K562 (cell line): ENCODE data around the gene FBN3. TPM values are rescaled to one million over a fixed set of nuclear protein-coding genes. Genes with fewer than 3 reads are reported as not detected.

ENCODE experiments used
- ATAC-seq: fragments of 200-7000 bp; cut with Tn5 transposase; 3 replicates; pipeline ENCODE4 v1.9.1; 2020; ENCODE audit warnings: moderate library complexity
- BruUV-seq: library from RNA; stranded (reverse); fragments of 400-500 nt; replicated peaks from 2 replicates; lab custom pipeline; 2021; lab: Mats Ljungman, UMichigan
- CTCF ChIA-PET: fragments of 300-600 bp; formaldehyde crosslinking; extraction: SDS; loops from one replicate; lab custom pipeline; 2021; ENCODE audit warnings: low intra/inter-chr PET ratio; lab: Yijun Ruan, JAX
- POLR2A ChIA-PET: fragments of 300-600, 350-650 bp; sonication (Branson Sonifier 250); formaldehyde crosslinking; extraction: SDS; loops from one replicate; lab custom pipeline; 2021; ENCODE audit warnings: antibody characterized with exemption, inconsistent platforms; lab: Yijun Ruan, JAX
- DNase-seq, 4 experiments: peaks; one replicate each; pipeline versions ENCODE4 v3.0.0 to v3.0.0-alpha.2; 2011 to 2018; ENCODE audit warnings: low spot score in 3 of 4, mixed read lengths in 3 of 4; ENCODE audit errors: extremely low read depth in 1 of 4
- FAIRE-seq: peaks from 2 replicates; lab custom pipeline; 2011; peaks lifted over from hg19 to GRCh38; lab: Jason Lieb, UNC
- H2AFZ ChIP-seq: 2 replicates; pipeline ENCODE4 v1.6.0; 2011; ENCODE audit warnings: low read depth, low read length, control low read depth, inconsistent platforms
- H3K27ac ChIP-seq: fragments of 200-600 bp; 3 replicates; pipeline ENCODE4 v1.8.0; 2011; ENCODE audit warnings: low read depth, mild to moderate bottlenecking, control low read depth, inconsistent platforms, low read length, moderate library complexity, mixed read lengths; ENCODE audit errors: extremely low read depth
- H3K27me3 ChIP-seq, 2 experiments: fragments of 300-600 bp in 1 of 2; 2 replicates in 1 of 2; 3 replicates in 1 of 2; pipeline versions ENCODE4 v1.6.0 to v1.8.0; 2011; ENCODE audit warnings: inconsistent platforms in 2 of 2, low read length in 2 of 2, mild to moderate bottlenecking in 1 of 2, mixed read lengths in 1 of 2, moderate library complexity in 1 of 2; ENCODE audit not compliant: control insufficient read depth in 2 of 2, insufficient read depth in 2 of 2
- H3K36me3 ChIP-seq: fragments of 300-600 bp; 3 replicates; pipeline ENCODE4 v1.8.0; 2011; ENCODE audit warnings: mild to moderate bottlenecking, low read length, inconsistent platforms; ENCODE audit not compliant: control insufficient read depth, insufficient read depth
- H3K4me1 ChIP-seq, 2 experiments: fragments of 200-600 bp in 1 of 2; replicated peaks in 1 of 2; 2 replicates in 1 of 2; 3 replicates in 1 of 2; pipeline versions ENCODE4 v1.5.1 to v1.8.0; 2011; ENCODE audit warnings: inconsistent platforms in 2 of 2, low read length in 2 of 2, mild to moderate bottlenecking in 1 of 2, mixed read lengths in 1 of 2, moderate library complexity in 1 of 2; ENCODE audit not compliant: control insufficient read depth in 2 of 2, insufficient read depth in 2 of 2
- H3K4me2 ChIP-seq: 2 replicates; pipeline ENCODE4 v1.6.1; 2011; ENCODE audit warnings: low read length, control low read depth, inconsistent platforms, mixed read lengths; ENCODE audit not compliant: insufficient read depth
- H3K4me3 ChIP-seq: fragments of 200-600 bp; sonication (generic), shearing (Covaris generic); 2 replicates; pipeline ENCODE4 v1.5.1; 2016; ENCODE audit warnings: control low read depth, inconsistent platforms
- H3K79me2 ChIP-seq: fragments of 200-600 bp; 3 replicates; pipeline ENCODE4 v1.8.0; 2011; ENCODE audit warnings: low read length, inconsistent platforms; ENCODE audit not compliant: control insufficient read depth, insufficient read depth
- H3K9ac ChIP-seq, 2 experiments: 2 replicates each; pipeline versions ENCODE4 v1.6.0 to v1.6.1; 2011; ENCODE audit warnings: low read depth in 2 of 2, low read length in 2 of 2, control low read depth in 1 of 2, inconsistent platforms in 1 of 2, mild to moderate bottlenecking in 1 of 2, mixed read lengths in 1 of 2; ENCODE audit not compliant: insufficient read depth in 1 of 2
- H3K9me1 ChIP-seq: one replicate; pipeline ENCODE4 v1.6.0; 2011; ENCODE audit warnings: inconsistent platforms, mild to moderate bottlenecking, low read length, moderate library complexity; ENCODE audit not compliant: control insufficient read depth, insufficient read depth
- H3K9me3 ChIP-seq: replicated peaks from 2 replicates; pipeline ENCODE4 v1.5.1; 2011; ENCODE audit warnings: low read depth, low read length, inconsistent platforms; ENCODE audit not compliant: control insufficient read depth, insufficient read depth
- H4K20me1 ChIP-seq: replicated peaks from 2 replicates; pipeline ENCODE4 v1.6.1; 2011; ENCODE audit warnings: low read length, inconsistent platforms, mixed read lengths; ENCODE audit not compliant: control insufficient read depth, insufficient read depth
- CBX2 ChIP-seq: fragments of 200-600 bp; sonication (generic); IDR thresholded peaks from one replicate; pipeline ENCODE4 v1.6.1; 2012; ENCODE audit warnings: mild to moderate bottlenecking, low read length, inconsistent platforms; ENCODE audit not compliant: insufficient read depth, poor library complexity, severe bottlenecking
- FOXK2 ChIP-seq, 2 experiments: fragments of 450-650 bp; IDR thresholded peaks in 1 of 2; conservative IDR thresholded peaks in 1 of 2; 2 replicates each; pipeline ENCODE4 v1.6.1; 2016; ENCODE audit warnings: low read depth in 2 of 2, mild to moderate bottlenecking in 1 of 2
- GATA2 ChIP-seq: sonication (generic); formaldehyde crosslinking; IDR thresholded peaks from 2 replicates; pipeline ENCODE4 v1.4.0; 2020; ENCODE audit warnings: mild to moderate bottlenecking, missing genetic modification reagents
- LCOR ChIP-seq: sonication (generic); formaldehyde crosslinking; IDR thresholded peaks from 2 replicates; pipeline ENCODE4 v1.8.0; 2022; ENCODE audit warnings: mild to moderate bottlenecking, missing genetic modification reagents
- MCM3 ChIP-seq: fragments of 450-650 bp; IDR thresholded peaks from 2 replicates; pipeline ENCODE4 v1.6.1; 2016
- MED1 ChIP-seq: sonication (generic); formaldehyde crosslinking; IDR thresholded peaks from 2 replicates; pipeline ENCODE4 v1.8.1; 2023; ENCODE audit warnings: missing genetic modification reagents, borderline replicate concordance
- MEF2D ChIP-seq: conservative IDR thresholded peaks from 2 replicates; pipeline ENCODE4 v1.6.1; 2016; ENCODE audit warnings: low read depth, missing genetic modification characterization, missing compliant biosample characterization
- MYNN ChIP-seq, 2 experiments: sonication (generic); formaldehyde crosslinking in 1 of 2; IDR thresholded peaks; 2 replicates each; pipeline versions ENCODE4 v1.5.0 to v1.6.1; 2016 to 2020; ENCODE audit warnings: antibody characterized with exemption in 1 of 2, missing genetic modification reagents in 1 of 2
- NFRKB ChIP-seq: fragments of 450-650 bp; IDR thresholded peaks from 2 replicates; pipeline ENCODE4 v1.6.1; 2016; ENCODE audit warnings: low read depth
- OTX1 ChIP-seq: fragments of 450-650 bp; formaldehyde crosslinking; IDR thresholded peaks from 2 replicates; pipeline ENCODE4 v1.4.0; 2022; ENCODE audit warnings: mild to moderate bottlenecking
- PCBP2 ChIP-seq: fragments of 200-400 bp; formaldehyde crosslinking; IDR thresholded peaks from 2 replicates; pipeline ENCODE4 v1.6.1; 2018; ENCODE audit warnings: low read length, low read depth, mild to moderate bottlenecking, moderate library complexity; ENCODE audit not compliant: poor library complexity, severe bottlenecking
- SREBF1 ChIP-seq: fragments of 150-350 bp; IDR thresholded peaks from 2 replicates; pipeline ENCODE4 v1.6.1; 2014; ENCODE audit warnings: antibody characterized with exemption, low read depth, low read length, borderline replicate concordance
- TCF7L2 ChIP-seq: fragments of 150-350 bp; IDR thresholded peaks from 2 replicates; pipeline ENCODE4 v1.6.1; 2016; ENCODE audit warnings: low read depth, mild to moderate bottlenecking, low read length, moderate library complexity
- ZNF408 ChIP-seq: fragments of 250-450 bp; sonication (Bioruptor Pico); IDR thresholded peaks from 2 replicates; pipeline ENCODE4 v1.4.0; 2020; ENCODE audit warnings: low read depth, mild to moderate bottlenecking, moderate library complexity
- WGBS: fragments of 100-300 bp; shearing (Covaris generic); methylation state at CpG from one replicate; pipeline ENCODE4 v1.1.6; 2016; ENCODE audit warnings: low coverage, mixed read lengths; ENCODE audit not compliant: insufficient coverage; ENCODE audit errors: missing lambda C conversion rate; 5-methylcytosine and 5-hydroxymethylcytosine counted together
- in situ Hi-C: fragments of 300-500 bp; cut with MboI; formaldehyde crosslinking; loops from 4 replicates; pipeline ENCODE4 v1.15.0; 2018; ENCODE audit warnings: inconsistent platforms, mixed read lengths
- intact Hi-C: fragments of 100-400 bp; cut with micrococcal nuclease; formaldehyde crosslinking; loops from 2 replicates; pipeline ENCODE4 v1.14.2; 2022
- polyA plus RNA-seq, 8 experiments: library from polyadenylated mRNA; depleted of rRNA in 4 of 8; stranded (reverse) in 5 of 8; unstranded in 3 of 8; fragments of >200 nt; fragmentation: Nextera tagmentation in 2 of 8; fragmentation: Illumina TruSeq in 1 of 8; extraction: Ambion mirVana in 2 of 8; extraction: Trizol in 1 of 8; gene quantifications; 2 replicates each; pipeline versions ENCODE4 v1.2.1 to v1.2.3, GENCODE V29; 2011 to 2014; ENCODE audit warnings: inconsistent platforms in 1 of 8, missing spikeins in 1 of 8
- total RNA-seq, 7 experiments: library from RNA; depleted of rRNA in 6 of 7; stranded (reverse); fragments of >200 nt in 6 of 7; fragmentation: Illumina TruSeq in 2 of 7; extraction: Trizol in 2 of 7; gene quantifications; 2 replicates each; pipeline versions ENCODE4 v1.2.1 to v1.2.3, GENCODE V29; 2011 to 2021; ENCODE audit warnings: low replicate concordance in 1 of 7

The FBN3 gene
- total and polyA plus RNA-seq, 9 of the 15 experiments (the other 6 are each of a cell fraction or from before 2014, with no cell fraction given) = under 0.01 to 0.29 (median 0.01) TPM; not detected in 4

DNA sequence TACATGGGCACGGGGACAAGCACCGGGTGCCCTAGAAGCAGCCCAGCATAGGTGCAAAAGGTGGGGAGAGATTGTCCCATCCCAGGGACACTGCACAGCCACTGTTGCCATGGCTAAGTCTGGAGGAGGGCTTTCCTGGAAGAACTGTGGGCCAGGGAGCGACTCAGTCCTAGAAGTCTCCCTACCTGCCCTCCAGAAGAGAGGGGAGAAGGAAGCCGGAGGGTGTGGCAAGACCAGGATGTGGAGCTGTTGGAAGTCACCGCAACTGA, 2.3 kb upstream of the FBN3 start:
- Histone ChIP-seq H2AFZ (no peak overlapping the region), H3K79me2 (no peaks in the 10 kb centered on the region), H3K27ac (no peak overlapping the region), H3K27me3 (peaks cover 30 to 39% of the 10 kb centered on the region in 2 experiments; a peak in 4 of 5 replicates), H3K9me1 (no peaks in the 10 kb centered on the region), H3K9ac (no peak overlapping the region), H3K9me3 (no peaks in the 10 kb centered on the region), H3K4me1 (peaks cover 4 to 37% of the 10 kb centered on the region in 2 experiments; a peak in 3 of 5 replicates), H4K20me1 (no peaks in the 10 kb centered on the region; the same call in 1 of the 2 replicates), H3K36me3 (no peaks in the 10 kb centered on the region), H3K4me2 (no peak overlapping the region), H3K4me3 (no peak overlapping the region)
- ChIA-PET CTCF (no interaction called here), POLR2A (no interaction called here)
- FAIRE-seq = no peak
- TF ChIP-seq FOXK2 (conservative IDR thresholded peaks at IDR 0.05 in 1 of 2, IDR thresholded peaks at IDR 0.05 in 1 of 2; ENCODE audit: low read depth in 2 of 2) (no peak), MED1 (CRISPR knock-in tag) (no peak), NFRKB (no peak), MEF2D (tag) (no peak), LCOR (CRISPR knock-in tag) (no peak), OTX1 (CRISPR knock-in tag) (no peak), GATA2 (no peak), TCF7L2 (no peak), SREBF1 (no peak), PCBP2 (no peak), MYNN (IDR thresholded peaks at IDR 0.05) (no peak), MYNN (CRISPR knock-in tag; IDR thresholded peaks at IDR 0.05) (no peak), MCM3 (no peak), ZNF408 (CRISPR knock-in tag) (no peak), CBX2 (no peak)
- 2% methylated on average over 5 of the region's 5 CpGs for WGBS
- BruUV-seq = no TSS peak
- no peak for ATAC-seq
- intact Hi-C loops (loop anchor here (5.0 kb wide), 1 partner anchor 209 kb away; the partner anchor contains the start of gene TIMM44), in situ Hi-C loops (no loop called here)
- peak in 1 of 4 experiments; percentile 7 for DNase-seq
